Osteoblast (primary cell): ENCODE results near the gene PTPN2. TPM values are rescaled to one million over a fixed set of nuclear protein-coding genes. Genes with fewer than 3 reads are reported as not detected.
A peak's percentile ranks its signal among the peaks of the same experiment; 100 is the strongest.

Source experiments
- DNase-seq: peaks from one replicate; pipeline ENCODE4 v3.0.0; 2011; ENCODE audit warnings: low spot score, mixed read lengths; ENCODE audit not compliant: insufficient read length; ENCODE audit errors: missing footprints
- H2AFZ ChIP-seq: 2 replicates; pipeline ENCODE4 v1.6.0; 2011; ENCODE audit warnings: mild to moderate bottlenecking, low read length
- H3K27ac ChIP-seq: 2 replicates; pipeline ENCODE4 v1.5.1; 2011; ENCODE audit warnings: mild to moderate bottlenecking, low read depth, low read length, moderate library complexity
- H3K27me3 ChIP-seq: 2 replicates; pipeline ENCODE4 v1.6.0; 2012; ENCODE audit warnings: mild to moderate bottlenecking, control low read depth, inconsistent platforms, low read length, moderate library complexity; ENCODE audit not compliant: insufficient read depth
- H3K36me3 ChIP-seq: 2 replicates; pipeline ENCODE4 v1.5.1; 2011; ENCODE audit warnings: mild to moderate bottlenecking, low read length, control low read depth, moderate library complexity; ENCODE audit not compliant: insufficient read depth
- H3K4me1 ChIP-seq: 2 replicates; pipeline ENCODE4 v1.5.1; 2011; ENCODE audit warnings: mild to moderate bottlenecking, low read length, control low read depth, moderate library complexity; ENCODE audit not compliant: insufficient read depth
- H3K4me2 ChIP-seq: 2 replicates; pipeline ENCODE4 v1.6.0; 2011; ENCODE audit warnings: mild to moderate bottlenecking, low read length; ENCODE audit not compliant: insufficient read depth
- H3K4me3 ChIP-seq: fragments of 200-600 bp; sonication (generic); 3 replicates; pipeline ENCODE4 v1.5.1; 2012; ENCODE audit warnings: mild to moderate bottlenecking, low read length, inconsistent platforms; ENCODE audit not compliant: insufficient read depth
- H3K79me2 ChIP-seq: 2 replicates; pipeline ENCODE4 v1.6.0; 2012; ENCODE audit warnings: mild to moderate bottlenecking, low read length, control low read depth, inconsistent platforms; ENCODE audit not compliant: insufficient read depth
- H3K9me3 ChIP-seq: 2 replicates; pipeline ENCODE4 v1.5.1; 2011; ENCODE audit warnings: low read depth, low read length, control low read depth
- H4K20me1 ChIP-seq: 2 replicates; pipeline ENCODE4 v1.6.0; 2012; ENCODE audit warnings: mild to moderate bottlenecking, low read length, control low read depth; ENCODE audit not compliant: insufficient read depth
- CTCF ChIP-seq: IDR thresholded peaks from 2 replicates; pipeline ENCODE4 v1.5.1; 2011; ENCODE audit warnings: mild to moderate bottlenecking, low read depth, low read length, moderate library complexity; ENCODE audit errors: extremely low read depth
- total RNA-seq: library from RNA; depleted of rRNA; stranded (reverse); fragments of >200 nt; gene quantifications from 2 replicates; pipeline ENCODE4 v1.2.3, GENCODE V29; 2012

Gene PTPN2
- total RNA-seq, 1 donor, result 37.6 TPM

GRCh38 chr18:12769644-12770440, 114.2 kb downstream of the PTPN2 start:
- Histone ChIP-seq H3K4me1 (peaks cover 14% of the 10 kb centered on the region), H3K9me3 (no peaks in the 10 kb centered on the region), H3K4me3 (no peak overlapping the region), H3K4me2 (no peak overlapping the region), H2AFZ (no peak overlapping the region), H3K27ac (no peak overlapping the region), H3K36me3 (no peaks in the 10 kb centered on the region), H3K79me2 (no peaks in the 10 kb centered on the region), H4K20me1 (no peaks in the 10 kb centered on the region), H3K27me3 (no peaks in the 10 kb centered on the region)
- no peak for DNase-seq
- TF ChIP-seq CTCF, result no peak

GRCh38 chr18:12769136-12769535, 114.9 kb downstream of the PTPN2 start:
- no peak for TF ChIP-seq CTCF
- no peak overlapping the region for H2AFZ ChIP-seq
- H3K27ac ChIP-seq, result no peak overlapping the region
- no peaks in the 10 kb centered on the region for H3K79me2 ChIP-seq
- no peaks in the 10 kb centered on the region for H3K36me3 ChIP-seq
- DNase-seq, result no peak
- no peak overlapping the region for H3K4me3 ChIP-seq
- peaks cover 14% of the 10 kb centered on the region for H3K4me1 ChIP-seq
- H3K27me3 ChIP-seq, result no peaks in the 10 kb centered on the region
- H3K4me2 ChIP-seq, result no peak overlapping the region
- no peaks in the 10 kb centered on the region for H3K9me3 ChIP-seq
- H4K20me1 ChIP-seq, result no peaks in the 10 kb centered on the region

DNA sequence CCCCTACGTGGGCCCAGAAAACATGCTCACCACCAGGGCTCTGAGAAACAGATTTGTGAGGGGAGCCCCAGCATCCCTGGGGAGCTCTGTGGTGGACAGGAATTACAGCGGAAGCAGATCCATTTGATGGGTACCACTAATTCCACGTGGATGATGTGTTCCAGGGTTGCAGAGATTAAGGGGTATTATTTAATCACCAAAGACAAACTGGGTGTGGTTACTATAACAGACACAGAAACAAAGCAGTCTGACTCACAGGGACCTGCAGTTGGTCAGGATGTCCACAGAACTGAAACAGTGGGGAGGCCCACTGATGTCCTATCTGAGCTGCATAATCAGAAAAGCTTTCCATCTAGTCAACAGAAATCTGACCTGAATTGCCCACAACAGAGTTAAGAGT, 115.4 kb downstream of the PTPN2 start:
- no peak overlapping the region for H2AFZ ChIP-seq
- H3K27ac ChIP-seq, result no peak overlapping the region
- H3K4me2 ChIP-seq, result no peak overlapping the region
- H3K9me3 ChIP-seq, result no peaks in the 10 kb centered on the region
- DNase-seq, result peak; percentile 91
- H3K4me1 ChIP-seq, result peaks cover 14% of the 10 kb centered on the region
- H3K79me2 ChIP-seq, result no peaks in the 10 kb centered on the region
- H3K27me3 ChIP-seq, result no peaks in the 10 kb centered on the region
- no peak for TF ChIP-seq CTCF
- H3K4me3 ChIP-seq, result no peak overlapping the region
- no peaks in the 10 kb centered on the region for H3K36me3 ChIP-seq
- no peaks in the 10 kb centered on the region for H4K20me1 ChIP-seq

DNA sequence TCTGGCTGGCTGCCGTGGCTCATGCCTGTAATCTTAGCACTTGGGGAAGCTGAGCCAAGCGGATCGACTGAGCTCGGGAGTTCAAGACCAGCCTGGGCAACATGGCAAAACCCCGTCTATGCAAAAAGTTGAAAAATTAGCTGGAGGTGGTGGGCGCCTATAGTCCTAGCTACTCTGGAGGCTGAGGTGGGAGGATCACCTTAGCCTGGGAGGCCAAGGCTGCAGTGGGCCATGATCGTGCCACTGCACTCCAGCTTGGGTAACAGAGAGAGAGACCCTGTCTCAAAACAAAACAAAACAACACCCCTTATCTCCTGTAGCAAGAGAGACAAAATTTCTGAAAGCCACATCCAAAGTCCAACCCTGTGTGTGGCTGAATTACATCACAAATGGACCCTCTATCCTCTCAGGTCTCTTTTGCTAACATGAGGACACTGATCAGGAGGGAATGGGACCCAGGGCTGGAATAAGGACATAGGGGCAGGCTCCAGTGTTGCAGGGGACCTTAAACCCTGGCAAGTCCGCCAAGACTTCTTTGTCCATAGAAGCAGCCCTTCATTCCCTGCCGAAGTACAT, 116.4 kb downstream of the PTPN2 start:
- no peaks in the 10 kb centered on the region for H3K27me3 ChIP-seq
- H3K27ac ChIP-seq, result no peak overlapping the region
- no peaks in the 10 kb centered on the region for H4K20me1 ChIP-seq
- no peak overlapping the region for H2AFZ ChIP-seq
- H3K79me2 ChIP-seq, result no peaks in the 10 kb centered on the region
- no peak overlapping the region for H3K4me2 ChIP-seq
- no peaks in the 10 kb centered on the region for H3K36me3 ChIP-seq
- no peak for TF ChIP-seq CTCF
- no peak overlapping the region for H3K4me3 ChIP-seq
- H3K4me1 ChIP-seq, result peaks cover 14% of the 10 kb centered on the region
- DNase-seq, result no peak
- H3K9me3 ChIP-seq, result no peaks in the 10 kb centered on the region
